PC-3 (cell line): ENCODE results near the gene CRY1. TPM values are rescaled to one million over a fixed set of nuclear protein-coding genes. Genes with fewer than 3 reads are reported as not detected.

Source experiments
- ATAC-seq: fragments of 200-7000 bp; cut with Tn5 transposase; 2 replicates; pipeline ENCODE4 v1.9.1; 2020; ENCODE audit warnings: mild to moderate bottlenecking, moderate library complexity
- BruUV-seq: library from RNA; stranded (reverse); fragments of 400-500 nt; replicated peaks from 2 replicates; lab custom pipeline; 2021; lab: Mats Ljungman, UMichigan
- CTCF ChIA-PET: fragments of 300-600 bp; sonication (Branson Sonifier 250); formaldehyde crosslinking; loops from one replicate; lab custom pipeline; 2022; ENCODE audit warnings: antibody characterized with exemption; lab: Charles Lee
- POLR2A ChIA-PET: fragments of 300-600 bp; sonication (Branson Sonifier 250); formaldehyde crosslinking; loops from one replicate; lab custom pipeline; 2022; ENCODE audit warnings: antibody characterized with exemption; ENCODE audit not compliant: unreplicated experiment; lab: Charles Lee
- DNase-seq: peaks from one replicate; pipeline ENCODE4 v3.0.0-alpha.2; 2015
- H2AFZ ChIP-seq: fragments of 300-600 bp; sonication (generic); 2 replicates; pipeline ENCODE4 v1.6.0; 2016; ENCODE audit warnings: antibody characterized with exemption, low read length
- H3F3A ChIP-seq: fragments of 300-600 bp; sonication (generic); one replicate; pipeline ENCODE4 v1.6.0; 2017; ENCODE audit warnings: antibody characterized with exemption, low read length, control low read depth, mild to moderate bottlenecking; ENCODE audit not compliant: unreplicated experiment
- H3K27ac ChIP-seq: fragments of 300-600 bp; sonication (generic); 2 replicates; pipeline ENCODE4 v1.5.1; 2016; ENCODE audit warnings: mild to moderate bottlenecking, low read length
- H3K27me3 ChIP-seq: fragments of 300-600 bp; sonication (generic); 2 replicates; pipeline ENCODE4 v1.6.1; 2016; ENCODE audit warnings: low read length, mixed read lengths
- H3K36me3 ChIP-seq: fragments of 300-600 bp; sonication (generic); 2 replicates; pipeline ENCODE4 v1.6.1; 2016; ENCODE audit warnings: low read depth, mixed run types, low read length, mixed read lengths
- H3K4me1 ChIP-seq: fragments of 300-600 bp; sonication (generic); 2 replicates; pipeline ENCODE4 v1.5.1; 2016; ENCODE audit warnings: low read length; ENCODE audit not compliant: insufficient read depth
- H3K4me2 ChIP-seq: fragments of 300-600 bp; sonication (generic); 2 replicates; pipeline ENCODE4 v1.6.0; 2016; ENCODE audit warnings: low read length
- H3K4me3 ChIP-seq: fragments of 300-600 bp; sonication (generic); 2 replicates; pipeline ENCODE4 v1.5.1; 2016; ENCODE audit warnings: mild to moderate bottlenecking, low read length, mixed read lengths
- H3K79me2 ChIP-seq: fragments of 300-600 bp; sonication (generic); 2 replicates; pipeline ENCODE4 v1.6.1; 2017; ENCODE audit warnings: low read length, mixed read lengths
- H3K9ac ChIP-seq: fragments of 300-600 bp; sonication (generic); 2 replicates; pipeline ENCODE4 v1.6.0; 2016; ENCODE audit warnings: mild to moderate bottlenecking, low read length
- H3K9me2 ChIP-seq: fragments of 300-600 bp; sonication (generic); replicated peaks from 2 replicates; pipeline ENCODE4 v1.6.1; 2016; ENCODE audit warnings: mixed run types, low read length, mixed read lengths
- H3K9me3 ChIP-seq: fragments of 300-600 bp; sonication (generic); 2 replicates; pipeline ENCODE4 v1.6.1; 2016; ENCODE audit warnings: low read length, mixed read lengths
- H4K20me1 ChIP-seq: fragments of 300-600 bp; sonication (generic); 2 replicates; pipeline ENCODE4 v1.6.1; 2016; ENCODE audit warnings: low read length, mixed read lengths
- CTCF ChIP-seq: fragments of 300-600 bp; sonication (generic); conservative IDR thresholded peaks from 2 replicates; pipeline ENCODE4 v1.5.1; 2017; ENCODE audit warnings: antibody characterized with exemption, low read depth, mild to moderate bottlenecking, low read length
- EZH2 ChIP-seq: fragments of 300-600 bp; sonication (generic); IDR thresholded peaks from one replicate; pipeline ENCODE4 v1.6.1; 2017; ENCODE audit warnings: antibody characterized with exemption, mild to moderate bottlenecking, low read length; ENCODE audit not compliant: unreplicated experiment
- EZH2phosphoT487 ChIP-seq: fragments of 300-600 bp; sonication (generic); IDR thresholded peaks from 2 replicates; pipeline ENCODE4 v1.6.1; 2018; ENCODE audit warnings: mild to moderate bottlenecking, antibody characterized with exemption, low read length, borderline replicate concordance
- intact Hi-C: fragments of 100-400 bp; cut with micrococcal nuclease; formaldehyde crosslinking; loops from 2 replicates; pipeline ENCODE4 v1.9.0; 2023
- total RNA-seq: library from RNA; depleted of rRNA; stranded (reverse); fragments of >200 nt; gene quantifications from 2 replicates; pipeline ENCODE4 v1.2.3, GENCODE V29; 2014

CRY1 gene
- total RNA-seq, 1 experiment from 2014 or later: 32.0 TPM

- Histone ChIP-seq H3K4me1 (peaks cover 10% of the 10 kb centered on the region), H2AFZ (no peak overlapping the region), H3K9me3 (no peaks in the 10 kb centered on the region), H3K9me2 (no peaks in the 10 kb centered on the region), H3K4me3 (no peak overlapping the region), H3K79me2 (peaks cover 17% of the 10 kb centered on the region), H3K27ac (no peak overlapping the region), H4K20me1 (no peaks in the 10 kb centered on the region), H3K9ac (no peak overlapping the region), H3K27me3 (no peaks in the 10 kb centered on the region), H3F3A (no peaks in the 10 kb centered on the region), H3K4me2 (no peak overlapping the region), H3K36me3 (0 out of 2 replicates have a peak, but pooled peaks cover 8% of the 10 kb centered on the region)
- ATAC-seq (no peak), DNase-seq (no peak)
- intact Hi-C loops: no loop called here
- TF ChIP-seq EZH2 (no peak), CTCF (no peak), EZH2phosphoT487 (no peak)
- ChIA-PET POLR2A (no interaction called here), CTCF (no interaction called here)
- no TSS peak for BruUV-seq
These were observed 111.1 kb downstream of the CRY1 start for GRCh38 chr12:106982229-106982628.

GRCh38 chr12:106981788-106982187 is 111.6 kb downstream of the CRY1 start:
- no peak for TF ChIP-seq EZH2phosphoT487
- no peak for TF ChIP-seq EZH2
- TF ChIP-seq CTCF: no peak
- H3K9me2 ChIP-seq: no peaks in the 10 kb centered on the region
- H3K9ac ChIP-seq: no peak overlapping the region
- intact Hi-C loops: no loop called here
- H3K9me3 ChIP-seq: no peaks in the 10 kb centered on the region
- ATAC-seq (no peak), DNase-seq (no peak)
- H3K4me2 ChIP-seq: no peak overlapping the region
- H3K79me2 ChIP-seq: peaks cover 17% of the 10 kb centered on the region
- H2AFZ ChIP-seq: no peak overlapping the region
- 0 out of 2 replicates have a peak, but pooled peaks cover 8% of the 10 kb centered on the region for H3K36me3 ChIP-seq
- ChIA-PET POLR2A (interaction anchor here (0.6 kb wide), 1 partner anchor 118 kb away, joined by 13 read pairs; no protein-coding TSS in a partner anchor), CTCF (no interaction called here)
- H4K20me1 ChIP-seq: no peaks in the 10 kb centered on the region
- H3K27me3 ChIP-seq: no peaks in the 10 kb centered on the region
- no peak overlapping the region for H3K27ac ChIP-seq
- H3F3A ChIP-seq: no peaks in the 10 kb centered on the region
- no TSS peak for BruUV-seq
- peaks cover 9% of the 10 kb centered on the region; the same call in 1 of the 2 replicates for H3K4me1 ChIP-seq
- H3K4me3 ChIP-seq: no peak overlapping the region

- Histone ChIP-seq H3K4me2 (no peak overlapping the region), H3K36me3 (0 out of 2 replicates have a peak, but pooled peaks cover 8% of the 10 kb centered on the region), H3K4me1 (peaks cover 14% of the 10 kb centered on the region), H3K9me2 (no peaks in the 10 kb centered on the region), H3K9me3 (no peaks in the 10 kb centered on the region), H3K9ac (no peak overlapping the region), H3K27me3 (no peaks in the 10 kb centered on the region), H3F3A (no peaks in the 10 kb centered on the region), H3K27ac (no peak overlapping the region), H2AFZ (no peak overlapping the region), H4K20me1 (no peaks in the 10 kb centered on the region), H3K79me2 (peaks cover 10% of the 10 kb centered on the region), H3K4me3 (no peak overlapping the region)
- BruUV-seq: no TSS peak
- ChIA-PET POLR2A (no interaction called here), CTCF (no interaction called here)
- ATAC-seq: no peak; the same call in 1 of the 2 replicates
- intact Hi-C loops: no loop called here
- TF ChIP-seq EZH2 (no peak), CTCF (no peak), EZH2phosphoT487 (no peak)
- DNase-seq: no peak
These were observed 112.4 kb downstream of the CRY1 start for GRCh38 chr12:106980944-106981343.
